Heart left ventricle (tissue), 13 donors: Measurements from ENCODE around the gene NFATC2.

ENCODE experiments used
- CTCF ChIP-seq, 12 donors: fragments of 200-600 bp; sonication (generic) in 4 of 12; IDR thresholded peaks; one replicate each; pipeline versions ENCODE4 v1.5.0 to v1.8.0; 2018 to 2022; ENCODE audit warnings: antibody characterized with exemption in 12 of 12, mild to moderate bottlenecking in 5 of 12
- POLR2A ChIP-seq, 2 donors: fragments of 450-650 bp; IDR thresholded peaks; one replicate each; pipeline ENCODE4 v1.6.1; 2017; ENCODE audit warnings: antibody characterized with exemption in 2 of 2, mild to moderate bottlenecking in 2 of 2, moderate library complexity in 2 of 2
- donor health status: ischemic (EF 13 %, LVEDD 7.1; RV severe dilation, severe dysfunction).
- donor health status: DM: no; HTN: yes; CAD: no.
- donor health status: DM: no; HTN: no; CAD: no.
- donor health status: ischemic (EF 25% LVEDD 6.9; RV normal size, moderate dysfunction).
- donor health status: ischemic (EF 25% LVEDD 5.7; RV mildly dilated, moderate dysfunction).
- donor health status: ischemic (EF 35%, LVEDD 5.7; RV mildly dilated, moderate dysfunction).
- donor health status: nonischemic (EF 11% LVEDD 7.7; RV severe dilation, severe dysfunction).
- donor health status: DM: yes; HTN: yes; CAD: no.
- donor health status: PGD.
- donor health status: ischemic (EF 29% LVEDD 5.4; RV normal size, mild dysfunction).
- donor health status: nonischemic (EF 23%, LVEDD 6.1; RV moderate dilation, normal function).

- TF ChIP-seq POLR2A (IDR thresholded peaks at IDR 0.05) = no peak
- no peak for TF ChIP-seq CTCF (IDR thresholded peaks at IDR 0.05)
Measured at GRCh38 chr20:51579137-51579536, 36.6 kb upstream of the NFATC2 start.
